Astrocyte (in vitro differentiated cells and primary cell): ENCODE measurements around the gene CIROP.

Experiments used
- EZH2 ChIP-seq: IDR thresholded peaks from 2 replicates; pipeline ENCODE4 v1.6.1; 2012; ENCODE audit warnings: mild to moderate bottlenecking, low read length, inconsistent platforms; ENCODE audit not compliant: insufficient read depth
- TF ChIP-seq, protein P1 (sequence below): IDR thresholded peaks from 2 replicates; pipeline ENCODE4 v1.5.1; 2011; ENCODE audit warnings: low read depth, mild to moderate bottlenecking, inconsistent platforms, low read length, moderate library complexity; ENCODE audit not compliant: insufficient read depth

DNA sequence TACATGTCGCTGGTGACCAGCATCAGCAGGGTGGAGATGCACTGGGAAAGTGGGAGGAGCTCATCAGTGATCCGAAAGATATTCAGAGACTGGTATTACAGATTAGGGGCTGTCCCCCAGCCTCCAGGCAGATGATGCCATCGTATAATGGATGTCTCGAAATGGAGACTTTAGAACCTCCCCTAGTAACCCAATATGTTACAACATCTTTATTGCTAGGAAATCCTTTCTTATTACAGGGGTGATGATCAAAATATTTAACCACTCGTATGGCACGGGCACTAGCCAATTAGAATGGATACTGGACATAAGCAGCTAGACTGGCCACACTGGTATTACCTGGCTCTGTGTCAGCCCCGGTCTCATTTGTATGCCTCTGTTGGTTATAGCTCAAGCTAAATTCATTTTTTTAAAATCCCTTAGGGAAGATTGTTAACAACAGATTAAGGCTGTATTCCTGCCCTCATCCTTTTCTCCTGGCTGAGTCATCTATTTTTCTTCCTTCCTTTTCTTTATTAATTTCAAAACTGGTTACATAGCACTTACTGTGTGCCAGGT, 25.0 kb upstream of the CIROP start:
- TF ChIP-seq, protein P1, sequence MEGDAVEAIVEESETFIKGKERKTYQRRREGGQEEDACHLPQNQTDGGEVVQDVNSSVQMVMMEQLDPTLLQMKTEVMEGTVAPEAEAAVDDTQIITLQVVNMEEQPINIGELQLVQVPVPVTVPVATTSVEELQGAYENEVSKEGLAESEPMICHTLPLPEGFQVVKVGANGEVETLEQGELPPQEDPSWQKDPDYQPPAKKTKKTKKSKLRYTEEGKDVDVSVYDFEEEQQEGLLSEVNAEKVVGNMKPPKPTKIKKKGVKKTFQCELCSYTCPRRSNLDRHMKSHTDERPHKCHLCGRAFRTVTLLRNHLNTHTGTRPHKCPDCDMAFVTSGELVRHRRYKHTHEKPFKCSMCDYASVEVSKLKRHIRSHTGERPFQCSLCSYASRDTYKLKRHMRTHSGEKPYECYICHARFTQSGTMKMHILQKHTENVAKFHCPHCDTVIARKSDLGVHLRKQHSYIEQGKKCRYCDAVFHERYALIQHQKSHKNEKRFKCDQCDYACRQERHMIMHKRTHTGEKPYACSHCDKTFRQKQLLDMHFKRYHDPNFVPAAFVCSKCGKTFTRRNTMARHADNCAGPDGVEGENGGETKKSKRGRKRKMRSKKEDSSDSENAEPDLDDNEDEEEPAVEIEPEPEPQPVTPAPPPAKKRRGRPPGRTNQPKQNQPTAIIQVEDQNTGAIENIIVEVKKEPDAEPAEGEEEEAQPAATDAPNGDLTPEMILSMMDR, result no peak
- TF ChIP-seq EZH2, result no peak
